ENCODE results near the gene INTS11. TPM values are rescaled to one million over a fixed set of nuclear protein-coding genes. Genes with fewer than 3 reads are reported as not detected.

Gene INTS11
- total RNA-seq, 3 donors from 2014 or later (not counting 1 experiment from before 2014, with no cell fraction given): 150 to 189 (median 181) TPM

- TF ChIP-seq CTCF (IDR thresholded peaks at IDR 0.05): no peak
- Histone ChIP-seq H3K9me3 (ENCODE audit: control insufficient read depth, insufficient read depth, low read length) (no peaks in the 10 kb centered on the region), H3K27me3 (ENCODE audit: control insufficient read depth, insufficient read depth, low read length) (no peaks in the 10 kb centered on the region), H3K4me1 (ENCODE audit: control insufficient read depth, insufficient read depth, low read length) (peaks cover 19% of the 10 kb centered on the region), H3K36me3 (ENCODE audit: control insufficient read depth, insufficient read depth, low read length) (no peaks in the 10 kb centered on the region), H3K4me3 (ENCODE audit: low read length) (no peak overlapping the region), H3K27ac (ENCODE audit: low read length) (no peak overlapping the region)
- Mint-ChIP-seq H3K27ac (no peak overlapping the region), H3K9me3 (no peaks in the 10 kb centered on the region), H3K36me3 (no peaks in the 10 kb centered on the region), H3K4me3 (no peak overlapping the region), H3K4me1 (peaks cover 4 to 11% of the 10 kb centered on the region in 2 donors), H3K27me3 (ENCODE audit: low read depth in 2 of 2) (no peaks in the 10 kb centered on the region)
- 93% methylated on average over 5 of the region's 5 CpGs for WGBS (ENCODE audit: insufficient coverage)
- intact Hi-C loops (cut with micrococcal nuclease): no loop called here
- no peak for DNase-seq
- ATAC-seq: no peak
Observed at GRCh38 chr1:1367315-1367714, 42.9 kb upstream of the INTS11 start.

- TF ChIP-seq CTCF (IDR thresholded peaks at IDR 0.05): no peak
- intact Hi-C loops (cut with micrococcal nuclease): no loop called here
- Histone ChIP-seq H3K27ac (ENCODE audit: low read length) (no peak overlapping the region), H3K36me3 (ENCODE audit: control insufficient read depth, insufficient read depth, low read length) (no peaks in the 10 kb centered on the region), H3K4me3 (ENCODE audit: low read length) (no peak overlapping the region), H3K27me3 (ENCODE audit: control insufficient read depth, insufficient read depth, low read length) (no peaks in the 10 kb centered on the region), H3K9me3 (ENCODE audit: control insufficient read depth, insufficient read depth, low read length) (no peaks in the 10 kb centered on the region), H3K4me1 (ENCODE audit: control insufficient read depth, insufficient read depth, low read length) (peaks cover 13% of the 10 kb centered on the region)
- Mint-ChIP-seq H3K4me1 (peaks cover 0 to 7% of the 10 kb centered on the region in 2 donors), H3K9me3 (no peaks in the 10 kb centered on the region), H3K27me3 (ENCODE audit: low read depth in 2 of 2) (no peaks in the 10 kb centered on the region), H3K27ac (no peak overlapping the region), H3K36me3 (no peaks in the 10 kb centered on the region), H3K4me3 (no peak overlapping the region)
- ATAC-seq: no peak
- no peak for DNase-seq
- 83% methylated on average over 2 of the region's 3 CpGs for WGBS (ENCODE audit: insufficient coverage)
Observed at GRCh38 chr1:1366699-1367066, 42.2 kb upstream of the INTS11 start.

- Mint-ChIP-seq H3K4me3 (no peak overlapping the region), H3K27me3 (ENCODE audit: low read depth in 2 of 2) (peaks cover under 1 to 1% of the 10 kb centered on the region in 2 donors), H3K36me3 (no peaks in the 10 kb centered on the region), H3K4me1 (peaks cover 0 to 2% of the 10 kb centered on the region in 2 donors), H3K27ac (no peak overlapping the region), H3K9me3 (no peaks in the 10 kb centered on the region)
- H3K27ac ChIP-seq (ENCODE audit: low read length): no peak overlapping the region
- DNase-seq (no peak), ATAC-seq (no peak)
- no peak overlapping the region for H3K4me3 ChIP-seq (ENCODE audit: low read length)
- no peak for TF ChIP-seq CTCF (IDR thresholded peaks at IDR 0.05)
- H3K4me1 ChIP-seq (ENCODE audit: control insufficient read depth, insufficient read depth, low read length): peaks cover 7% of the 10 kb centered on the region
- no peaks in the 10 kb centered on the region for H3K9me3 ChIP-seq (ENCODE audit: control insufficient read depth, insufficient read depth, low read length)
- 76% methylated on average over 10 of the region's 10 CpGs for WGBS (ENCODE audit: insufficient coverage)
- H3K36me3 ChIP-seq (ENCODE audit: control insufficient read depth, insufficient read depth, low read length): no peaks in the 10 kb centered on the region
- intact Hi-C loops (cut with micrococcal nuclease): no loop called here
- no peaks in the 10 kb centered on the region for H3K27me3 ChIP-seq (ENCODE audit: control insufficient read depth, insufficient read depth, low read length)
Observed at GRCh38 chr1:1365875-1366698, 41.6 kb upstream of the INTS11 start.

- no peaks in the 10 kb centered on the region for H3K36me3 ChIP-seq (ENCODE audit: control insufficient read depth, insufficient read depth, low read length)
- H3K4me1 ChIP-seq (ENCODE audit: control insufficient read depth, insufficient read depth, low read length): no peaks in the 10 kb centered on the region
- ATAC-seq: no peak
- Mint-ChIP-seq H3K4me1 (peaks cover 0 to 1% of the 10 kb centered on the region in 2 donors), H3K9me3 (no peaks in the 10 kb centered on the region), H3K36me3 (no peaks in the 10 kb centered on the region), H3K27me3 (ENCODE audit: low read depth in 2 of 2) (peaks cover 6 to 8% of the 10 kb centered on the region in 2 donors), H3K4me3 (no peak overlapping the region), H3K27ac (no peak overlapping the region)
- no peaks in the 10 kb centered on the region for H3K9me3 ChIP-seq (ENCODE audit: control insufficient read depth, insufficient read depth, low read length)
- H3K27ac ChIP-seq (ENCODE audit: low read length): no peak overlapping the region
- DNase-seq: no peak
- H3K27me3 ChIP-seq (ENCODE audit: control insufficient read depth, insufficient read depth, low read length): peaks cover 3% of the 10 kb centered on the region
- intact Hi-C loops (cut with micrococcal nuclease): no loop called here
- WGBS (ENCODE audit: insufficient coverage): 85% methylated on average over 14 of the region's 14 CpGs
- H3K4me3 ChIP-seq (ENCODE audit: low read length): no peak overlapping the region
- TF ChIP-seq CTCF (IDR thresholded peaks at IDR 0.05): no peak
Observed at GRCh38 chr1:1364266-1364665, 39.8 kb upstream of the INTS11 start.
